Sciatic nerve (tissue), 2 donors: ENCODE data around the gene HMMR. TPM values are rescaled to one million over a fixed set of nuclear protein-coding genes. Genes with fewer than 3 reads are reported as not detected.
"Not testable (repeated sequence)": the region's sequence is repeated elsewhere in the genome, so short reads cannot be mapped to it uniquely, and the experiment has no call there.

Source experiments
- ATAC-seq: fragments of 200-7000 bp; cut with Tn5 transposase; one replicate; pipeline ENCODE4 v1.9.1; 2020; ENCODE audit warnings: mild to moderate bottlenecking, moderate library complexity
- DNase-seq: peaks from one replicate; pipeline ENCODE4 v3.0.0-alpha.2; 2020; ENCODE audit warnings: low spot score
- intact Hi-C: fragments of 100-400 bp; cut with DNase I; formaldehyde crosslinking; loops from one replicate; pipeline ENCODE4 v1.14.2; 2022
- total RNA-seq: library from RNA; stranded (reverse); fragmentation: NEBNext Ultra II Directional; extraction: Animal tissue kit (Norgen Biotek cat#: 25700); gene quantifications from one replicate; pipeline ENCODE4 v1.2.1, GENCODE V29; 2021
- donor health status: DM: no; HTN: no; CAD: no.
- donor health status: DM: no; HTN: no; CAD: no.

Gene HMMR
- total RNA-seq: 0.85 TPM

- ATAC-seq (no peak), DNase-seq (no peak)
- intact Hi-C loops: no loop called here
These were observed at the start of gene HMMR for GRCh38 chr5:163460562-163461171. TSS of gene HMMR (plus strand) at chr5:163460632. CDS start at chr5:163460693, 61 bp downstream.

GRCh38 chr5:163415673-163416072 lies 44.8 kb upstream of the HMMR start:
- ATAC-seq, intact Hi-C loops, DNase-seq: not testable (repeated sequence)

- intact Hi-C loops: no loop called here
These were observed 35.6 kb upstream of the HMMR start for GRCh38 chr5:163424836-163425235.

GRCh38 chr5:163426128-163426527 lies 34.3 kb upstream of the HMMR start:
- intact Hi-C loops, DNase-seq, ATAC-seq: not testable (repeated sequence)

More at GRCh38 chr5:163424836-163425235, 35.6 kb upstream of the HMMR start:
- ATAC-seq (no peak), DNase-seq (no peak)

GRCh38 chr5:163432544-163432943 lies 27.9 kb upstream of the HMMR start:
- DNase-seq: no peak
- intact Hi-C loops: no loop called here
- no peak for ATAC-seq

GRCh38 chr5:163433271-163433670 lies 27.2 kb upstream of the HMMR start:
- no peak for ATAC-seq
- intact Hi-C loops: no loop called here
- no peak for DNase-seq

GRCh38 chr5:163434401-163434866 lies 26.0 kb upstream of the HMMR start:
- intact Hi-C loops: no loop called here
- ATAC-seq: no peak
- no peak for DNase-seq

- no peak for DNase-seq
- intact Hi-C loops: no loop called here
- ATAC-seq: no peak
These were observed 23.9 kb upstream of the HMMR start for GRCh38 chr5:163436515-163436914.

- DNase-seq (no peak), ATAC-seq (no peak)
- intact Hi-C loops: no loop called here
These were observed 23.5 kb upstream of the HMMR start for GRCh38 chr5:163437011-163437308.

GRCh38 chr5:163437309-163438182 lies 22.9 kb upstream of the HMMR start, which contains the start of gene CCNG1:
TSS of gene CCNG1 (plus strand) at chr5:163437595. CDS start at chr5:163439257, 1,662 bp downstream.
- intact Hi-C loops: no loop called here
- DNase-seq (peak; percentile 96), ATAC-seq (peak; percentile 98)

GRCh38 chr5:163439092-163439425 lies 21.4 kb upstream of the HMMR start:
- intact Hi-C loops: no loop called here
- DNase-seq (no peak), ATAC-seq (no peak)

GRCh38 chr5:163440954-163441353 lies 19.5 kb upstream of the HMMR start:
- intact Hi-C loops: no loop called here
- DNase-seq (no peak), ATAC-seq (no peak)

GRCh38 chr5:163444526-163444925 lies 15.9 kb upstream of the HMMR start:
- intact Hi-C loops: no loop called here
- DNase-seq (no peak), ATAC-seq (no peak)

- ATAC-seq: no peak
- intact Hi-C loops: no loop called here
These were observed 15.1 kb upstream of the HMMR start for GRCh38 chr5:163445345-163445744.

GRCh38 chr5:163447191-163447590 lies 13.2 kb upstream of the HMMR start:
- intact Hi-C loops: no loop called here
- ATAC-seq (no peak), DNase-seq (no peak)

More at GRCh38 chr5:163445345-163445744, 15.1 kb upstream of the HMMR start:
- no peak for DNase-seq

GRCh38 chr5:163447875-163448274 lies 12.6 kb upstream of the HMMR start:
- ATAC-seq: no peak
- DNase-seq: no peak
- intact Hi-C loops: no loop called here

- DNase-seq (no peak), ATAC-seq (no peak)
- intact Hi-C loops: no loop called here
These were observed 11.9 kb upstream of the HMMR start for GRCh38 chr5:163448491-163448890.

- intact Hi-C loops: no loop called here
- ATAC-seq: no peak
- no peak for DNase-seq
These were observed 8.9 kb upstream of the HMMR start for GRCh38 chr5:163451489-163451888.

- intact Hi-C loops: no loop called here
- ATAC-seq (no peak), DNase-seq (no peak)
These were observed 6.7 kb upstream of the HMMR start for GRCh38 chr5:163453705-163454104.

- intact Hi-C loops, DNase-seq, ATAC-seq: not testable (repeated sequence)
These were observed 5.0 kb upstream of the HMMR start for GRCh38 chr5:163455406-163455805.
